Ovary (tissue), 9 donors: ENCODE results near the gene ILKAP. TPM values are rescaled to one million over a fixed set of nuclear protein-coding genes. Genes with fewer than 3 reads are reported as not detected.

Experiments
- DNase-seq, 5 donors: peaks; one replicate each; pipeline ENCODE4 v3.0.0-alpha.2; 2019 to 2020
- H3K27ac ChIP-seq, 2 donors: fragments of 200-600 bp; one replicate each; pipeline versions ENCODE4 v1.5.1 to v1.8.0; 2019 to 2022
- H3K27me3 ChIP-seq: fragments of 200-600 bp; one replicate; pipeline ENCODE4 v1.8.0; 2022
- H3K36me3 ChIP-seq: fragments of 200-600 bp; sonication (generic); one replicate; pipeline ENCODE4 v1.5.1; 2019
- H3K4me1 ChIP-seq: one replicate; pipeline ENCODE4 v1.8.1; 2013; ENCODE audit warnings: mild to moderate bottlenecking, moderate library complexity; ENCODE audit not compliant: insufficient read depth
- H3K4me3 ChIP-seq: fragments of 200-600 bp; sonication (generic); one replicate; pipeline ENCODE4 v1.5.1; 2017
- H3K9me3 ChIP-seq, 2 donors: fragments of 200-600 bp in 1 of 2; sonication (generic) in 1 of 2; one replicate each; pipeline versions ENCODE4 v1.5.1 to v1.8.1; 2013 to 2019; ENCODE audit warnings: mild to moderate bottlenecking in 1 of 2, moderate library complexity in 1 of 2
- EP300 ChIP-seq: sonication (generic); formaldehyde crosslinking; IDR thresholded peaks from one replicate; pipeline ENCODE4 v1.6.1; 2017; ENCODE audit warnings: antibody characterized with exemption
- POLR2A ChIP-seq: fragments of 450-650 bp; IDR thresholded peaks from one replicate; pipeline ENCODE4 v1.6.1; 2017; ENCODE audit warnings: antibody characterized with exemption, mild to moderate bottlenecking, moderate library complexity
- WGBS, 3 donors: extraction: QIAGEN DNeasy Blood & Tissue Kit in 1 of 3; methylation state at CpG; one replicate each; pipeline versions ENCODE4 v1.1.5 to v1.1.7; 2013 to 2017; 5-methylcytosine and 5-hydroxymethylcytosine counted together
- intact Hi-C, 4 donors: fragments of 100-400 bp; cut with DNase I; formaldehyde crosslinking; loops; one replicate each; pipeline versions ENCODE4 v1.11.0 to v1.15.1; 2022 to 2023
- polyA plus RNA-seq, 2 donors: library from polyadenylated mRNA; stranded (reverse); fragments of 200-250 nt in 1 of 2; fragments of 350-450 nt in 1 of 2; fragmentation: Illumina TruSeq in 1 of 2; extraction: RNeasy Lipid Tissue Mini Kit (QIAGEN cat#74804) in 1 of 2; gene quantifications; one replicate each; pipeline ENCODE4 v1.2.3, GENCODE V29; 2013 to 2014
- total RNA-seq, 7 donors: library from RNA; depleted of rRNA in 2 of 7; stranded (reverse); fragments of >200 nt in 2 of 7; fragmentation: NEBNext Ultra II Directional in 3 of 7; extraction: Animal tissue kit (Norgen Biotek cat#: 25700) in 3 of 7; gene quantifications; one replicate each; pipeline versions ENCODE4 v1.1.0 to v1.2.4, GENCODE V29; 2016 to 2023
- TF ChIP-seq, protein P1 (sequence below), 3 donors: fragments of 450-650 bp in 2 of 3; fragments of 200-600 bp in 1 of 3; IDR thresholded peaks; one replicate each; pipeline versions ENCODE4 v1.5.1 to v1.8.0; 2016 to 2022; ENCODE audit warnings: antibody characterized with exemption in 3 of 3, mild to moderate bottlenecking in 1 of 3
- donor health status: DM: no; HTN: no; CAD: no; lungs with moderate emphysema.
- donor health status: DM: no; HTN: no; CAD: no.
- donor health status: Bipolar disorder and iron deficiency.
- donor health status: DM: yes; HTN: yes; CAD: no.
- donor health status: DM: no; HTN: no; CAD: no.
- donor health status: DM: yes; HTN: yes; CAD: no.

The ILKAP gene
- total and polyA plus RNA-seq, 9 donors: 28.4 to 54.9 (median 38.9) TPM

DNA sequence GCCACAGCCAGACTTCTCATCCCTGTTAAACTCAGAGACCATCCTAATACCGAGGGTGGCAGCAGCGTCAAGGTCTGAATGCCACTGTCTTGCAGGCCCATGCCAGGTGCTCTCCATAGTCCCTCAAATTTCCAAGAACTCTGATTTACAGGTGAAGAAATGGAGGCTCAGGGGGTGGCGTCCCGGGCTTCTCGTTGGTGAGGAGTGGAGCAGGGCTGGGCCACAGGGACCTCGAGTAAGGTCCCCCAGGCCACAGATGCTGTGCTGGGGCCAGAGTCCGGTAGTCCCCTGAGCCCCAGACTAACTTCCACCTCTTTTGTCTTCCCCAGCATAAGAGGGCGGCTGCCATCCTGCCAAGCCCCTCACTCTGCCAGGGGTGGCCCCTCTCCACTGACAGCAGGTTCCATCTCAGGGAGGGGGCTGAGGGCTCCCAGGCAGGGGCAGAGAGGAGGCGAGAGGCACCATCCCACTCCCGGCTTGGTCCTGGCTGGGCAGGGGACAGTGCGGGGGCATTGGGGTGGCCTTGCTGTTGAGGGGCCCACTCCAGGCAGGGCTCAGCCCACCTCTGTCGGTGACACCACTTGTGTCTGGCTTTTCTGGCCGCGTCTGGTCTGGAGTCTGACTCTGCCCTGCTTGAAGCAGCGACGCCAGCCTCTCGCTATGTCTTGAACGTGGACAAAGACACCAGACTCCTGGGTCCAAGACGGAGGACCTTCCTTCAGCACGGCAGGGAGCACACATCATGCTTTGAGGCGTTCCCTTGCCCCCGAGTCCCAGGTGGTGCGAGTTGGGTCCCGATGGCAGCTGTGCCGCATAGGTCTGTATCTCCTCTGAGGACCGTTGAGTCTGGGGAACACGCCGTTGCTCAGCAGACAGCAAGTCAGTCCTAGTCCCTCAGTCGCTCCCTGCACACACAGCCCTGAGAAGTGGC is 80.9 kb downstream of the ILKAP start:
- Histone ChIP-seq H3K9me3 (no peaks in the 10 kb centered on the region), H3K4me1 (peaks cover 6% of the 10 kb centered on the region), H3K27ac (no peak overlapping the region), H3K4me3 (no peak overlapping the region), H3K27me3 (no peaks in the 10 kb centered on the region), H3K36me3 (no peaks in the 10 kb centered on the region)
- intact Hi-C loops: no loop called here
- no peak for TF ChIP-seq EP300
- TF ChIP-seq, protein P1, sequence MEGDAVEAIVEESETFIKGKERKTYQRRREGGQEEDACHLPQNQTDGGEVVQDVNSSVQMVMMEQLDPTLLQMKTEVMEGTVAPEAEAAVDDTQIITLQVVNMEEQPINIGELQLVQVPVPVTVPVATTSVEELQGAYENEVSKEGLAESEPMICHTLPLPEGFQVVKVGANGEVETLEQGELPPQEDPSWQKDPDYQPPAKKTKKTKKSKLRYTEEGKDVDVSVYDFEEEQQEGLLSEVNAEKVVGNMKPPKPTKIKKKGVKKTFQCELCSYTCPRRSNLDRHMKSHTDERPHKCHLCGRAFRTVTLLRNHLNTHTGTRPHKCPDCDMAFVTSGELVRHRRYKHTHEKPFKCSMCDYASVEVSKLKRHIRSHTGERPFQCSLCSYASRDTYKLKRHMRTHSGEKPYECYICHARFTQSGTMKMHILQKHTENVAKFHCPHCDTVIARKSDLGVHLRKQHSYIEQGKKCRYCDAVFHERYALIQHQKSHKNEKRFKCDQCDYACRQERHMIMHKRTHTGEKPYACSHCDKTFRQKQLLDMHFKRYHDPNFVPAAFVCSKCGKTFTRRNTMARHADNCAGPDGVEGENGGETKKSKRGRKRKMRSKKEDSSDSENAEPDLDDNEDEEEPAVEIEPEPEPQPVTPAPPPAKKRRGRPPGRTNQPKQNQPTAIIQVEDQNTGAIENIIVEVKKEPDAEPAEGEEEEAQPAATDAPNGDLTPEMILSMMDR (IDR thresholded peaks at IDR 0.05): no peak
- no peak for TF ChIP-seq POLR2A
- no peak for DNase-seq
- WGBS, 3 donors: 85 to 88% (median 86%) methylated on average over 29 of the region's 29 CpGs

DNA sequence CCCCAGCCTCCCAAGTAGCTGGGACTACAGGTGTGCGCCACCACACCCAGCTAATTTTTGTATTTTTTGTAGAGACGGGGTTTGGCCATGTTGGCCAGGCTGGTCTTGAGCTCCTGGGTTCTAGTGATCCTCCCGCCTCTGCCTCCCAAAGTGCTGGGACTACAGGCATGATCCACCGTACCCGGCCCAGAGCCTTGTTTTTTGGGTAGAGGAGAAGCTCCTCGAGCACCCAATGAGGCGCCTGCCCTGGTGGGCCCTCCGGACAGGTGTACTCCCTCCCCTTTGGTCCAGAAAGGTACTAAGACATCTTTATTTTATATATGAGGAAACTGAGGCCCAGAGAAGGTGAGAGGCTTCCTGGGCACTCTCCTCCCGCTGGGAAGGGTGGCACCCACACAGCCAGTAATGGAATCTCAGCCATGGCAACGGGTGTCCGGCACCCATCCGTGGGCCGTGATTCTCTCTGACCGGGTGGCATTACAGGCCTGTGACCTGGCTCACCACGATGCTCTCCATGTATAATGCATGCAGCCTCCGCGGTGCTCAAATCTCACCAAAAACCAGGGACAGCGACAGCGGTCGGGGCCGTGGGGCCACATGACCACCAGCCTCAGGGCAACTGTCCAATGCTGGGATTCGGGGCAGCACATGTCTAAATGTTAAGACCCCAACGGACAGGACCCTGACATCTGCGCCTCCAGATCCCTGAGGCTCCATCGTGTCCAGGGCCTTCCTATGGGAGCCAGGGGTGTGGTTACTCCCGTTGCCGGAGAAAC is 81.8 kb downstream of the ILKAP start:
- H3K4me3 ChIP-seq: no peak overlapping the region
- no peak overlapping the region for H3K27ac ChIP-seq
- TF ChIP-seq EP300: no peak
- TF ChIP-seq, protein P1 (IDR thresholded peaks at IDR 0.05): no peak
- TF ChIP-seq POLR2A: no peak
- 88 to 94% (median 90%) methylated on average over 27 of the region's 27 CpGs for WGBS, 3 donors
- H3K36me3 ChIP-seq: no peaks in the 10 kb centered on the region
- H3K9me3 ChIP-seq: no peaks in the 10 kb centered on the region
- no peak for DNase-seq
- intact Hi-C loops: no loop called here
- no peaks in the 10 kb centered on the region for H3K27me3 ChIP-seq
- no peaks in the 10 kb centered on the region for H3K4me1 ChIP-seq

DNA sequence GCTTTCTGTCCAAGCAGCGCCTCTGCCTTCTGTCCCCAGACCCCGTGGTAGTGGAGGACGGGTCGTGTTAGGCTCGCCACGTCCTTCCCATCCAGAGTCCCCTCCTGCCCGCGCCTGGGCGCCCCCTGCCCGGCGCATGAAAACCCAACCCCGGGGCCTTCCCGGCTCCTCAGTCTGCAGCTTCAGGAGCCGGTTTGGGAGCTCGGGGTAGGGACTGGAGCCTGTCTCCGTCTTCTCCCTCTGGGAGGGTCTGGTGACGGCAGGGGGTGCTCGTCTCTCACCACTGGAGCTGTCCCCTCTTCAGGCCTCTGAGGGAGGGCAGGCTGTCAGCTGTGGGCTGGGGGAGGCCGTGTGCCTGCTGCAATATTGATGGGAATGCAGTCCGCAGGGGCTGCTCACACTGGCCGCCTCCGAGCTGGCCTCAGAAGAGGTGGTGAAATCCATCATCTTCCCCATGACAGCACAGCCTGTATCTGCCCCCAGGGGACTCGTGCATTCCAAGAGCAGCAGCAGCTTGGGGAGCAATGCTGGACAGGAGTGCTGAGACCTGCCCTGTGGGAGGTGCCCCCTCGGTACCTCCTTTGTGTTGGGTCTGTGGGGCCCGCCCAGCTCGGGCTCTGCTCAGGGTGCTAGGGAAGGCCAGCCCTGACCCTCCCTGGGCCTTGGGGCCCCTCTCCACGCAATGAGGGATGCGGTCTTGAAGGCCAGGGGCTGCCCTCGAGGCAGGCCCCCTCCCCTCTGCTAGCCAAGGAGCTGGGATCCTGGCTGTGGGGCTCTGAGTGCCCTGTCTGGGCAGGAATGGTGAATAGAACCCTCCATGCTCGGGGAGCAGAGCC is 82.8 kb downstream of the ILKAP start:
- Histone ChIP-seq H3K27me3 (no peaks in the 10 kb centered on the region), H3K9me3 (no peaks in the 10 kb centered on the region), H3K27ac (no peak overlapping the region), H3K4me1 (no peaks in the 10 kb centered on the region), H3K36me3 (no peaks in the 10 kb centered on the region), H3K4me3 (no peak overlapping the region)
- TF ChIP-seq, protein P1 (IDR thresholded peaks at IDR 0.05): no peak
- TF ChIP-seq EP300 (no peak), POLR2A (no peak)
- DNase-seq: no peak
- intact Hi-C loops: no loop called here
- WGBS, 3 donors: 19 to 33% (median 23%) methylated on average over 22 to 30 of the region's 30 CpGs

Other genes with a start within 250 kb of the ILKAP start
- gene UBE2F, start 236.7 kb downstream of the ILKAP start, total RNA-seq: 10 to 100 TPM; 20.3 to 44.0 (median 23.8) TPM
- 10 to 100 TPM; 22.2 to 48.4 TPM for gene UBE2F, start 236.7 kb downstream of the ILKAP start, polyA plus RNA-seq
- 10 to 100 TPM in 5 of 7 donors, 1 to 10 TPM in 2; 7.3 to 17.5 (median 12.5) TPM for gene SCLY, start 142.7 kb downstream of the ILKAP start, total RNA-seq
- gene SCLY, start 142.7 kb downstream of the ILKAP start, polyA plus RNA-seq: 10 to 100 TPM in 1 of 2 donors, 1 to 10 TPM in 1; 7.6 to 18.0 TPM
- gene ESPNL, start 103.4 kb downstream of the ILKAP start, total RNA-seq: 10 to 100 TPM in 1 of 7 donors, 1 to 10 TPM in 2, under 1 TPM in 4; 0.11 to 12.9 (median 0.61) TPM
- 1 to 10 TPM in 1 of 2 donors, under 1 TPM in 1; 0.15 to 1.2 TPM for gene ESPNL, start 103.4 kb downstream of the ILKAP start, polyA plus RNA-seq
- under 1 TPM in 6 of 7 donors, not detected in 1; 0.08 to 0.74 (median 0.26) TPM for gene KLHL30, start 65.0 kb downstream of the ILKAP start, total RNA-seq
- under 1 TPM; 0.20 to 0.24 TPM for gene KLHL30, start 65.0 kb downstream of the ILKAP start, polyA plus RNA-seq
- under 1 TPM in 4 of 7 donors, not detected in 3; 0.20 to 0.69 (median 0.34) TPM for gene ERFE, start 44.7 kb downstream of the ILKAP start, total RNA-seq
- under 1 TPM in 1 of 2 donors, not detected in 1; 0.19 TPM for gene ERFE, start 44.7 kb downstream of the ILKAP start, polyA plus RNA-seq
- 10 to 100 TPM in 2 of 7 donors, 1 to 10 TPM in 5; 1.1 to 12.4 (median 3.1) TPM for gene HES6, start 36.3 kb upstream of the ILKAP start, total RNA-seq
- gene HES6, start 36.3 kb upstream of the ILKAP start, polyA plus RNA-seq: 1 to 10 TPM in 1 of 2 donors, under 1 TPM in 1; 0.33 to 2.0 TPM
- 10 to 100 TPM in 6 of 7 donors, 1 to 10 TPM in 1; 9.9 to 34.5 (median 27.4) TPM for gene PER2, start 84.9 kb upstream of the ILKAP start, total RNA-seq
- gene PER2, start 84.9 kb upstream of the ILKAP start, polyA plus RNA-seq: 1 to 10 TPM; 8.1 to 8.5 TPM
- 10 to 100 TPM in 6 of 7 donors, 1 to 10 TPM in 1; 7.0 to 29.2 (median 19.9) TPM for gene TRAF3IP1, start 116.8 kb upstream of the ILKAP start, total RNA-seq
- gene TRAF3IP1, start 116.8 kb upstream of the ILKAP start, polyA plus RNA-seq: 10 to 100 TPM in 1 of 2 donors, 1 to 10 TPM in 1; 8.5 to 17.0 TPM
- gene ASB1, start 223.2 kb upstream of the ILKAP start, total RNA-seq: 10 to 100 TPM in 6 of 7 donors, 1 to 10 TPM in 1; 9.3 to 34.0 (median 30.6) TPM
- gene ASB1, start 223.2 kb upstream of the ILKAP start, polyA plus RNA-seq: 10 to 100 TPM; 18.2 to 22.6 TPM